ENCODE measurements around the gene IRF9.
"Not testable (repeated sequence)": the region's sequence is repeated elsewhere in the genome, so short reads cannot be mapped to it uniquely, and the experiment has no call there.

DNA sequence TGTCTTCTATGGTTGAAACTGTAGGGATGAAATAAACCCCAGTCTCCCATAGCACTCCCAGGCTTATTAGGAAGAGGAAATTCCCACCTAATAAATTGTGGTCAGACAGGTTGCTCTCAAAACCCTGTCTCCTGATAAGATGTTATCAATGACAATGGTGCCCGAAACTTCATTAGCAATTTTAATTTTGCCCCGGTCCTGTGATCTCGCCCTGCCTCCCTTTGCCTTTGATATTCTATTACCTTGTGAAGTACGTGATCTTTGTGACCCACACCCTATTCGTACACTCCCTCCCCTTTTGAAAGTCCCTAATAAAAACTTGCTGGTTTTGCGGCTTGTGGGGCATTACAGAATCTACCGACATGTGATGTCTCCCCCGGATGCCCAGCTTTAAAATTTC lies 41.5 kb downstream of the IRF9 start:
- TF ChIP-seq, protein P1, sequence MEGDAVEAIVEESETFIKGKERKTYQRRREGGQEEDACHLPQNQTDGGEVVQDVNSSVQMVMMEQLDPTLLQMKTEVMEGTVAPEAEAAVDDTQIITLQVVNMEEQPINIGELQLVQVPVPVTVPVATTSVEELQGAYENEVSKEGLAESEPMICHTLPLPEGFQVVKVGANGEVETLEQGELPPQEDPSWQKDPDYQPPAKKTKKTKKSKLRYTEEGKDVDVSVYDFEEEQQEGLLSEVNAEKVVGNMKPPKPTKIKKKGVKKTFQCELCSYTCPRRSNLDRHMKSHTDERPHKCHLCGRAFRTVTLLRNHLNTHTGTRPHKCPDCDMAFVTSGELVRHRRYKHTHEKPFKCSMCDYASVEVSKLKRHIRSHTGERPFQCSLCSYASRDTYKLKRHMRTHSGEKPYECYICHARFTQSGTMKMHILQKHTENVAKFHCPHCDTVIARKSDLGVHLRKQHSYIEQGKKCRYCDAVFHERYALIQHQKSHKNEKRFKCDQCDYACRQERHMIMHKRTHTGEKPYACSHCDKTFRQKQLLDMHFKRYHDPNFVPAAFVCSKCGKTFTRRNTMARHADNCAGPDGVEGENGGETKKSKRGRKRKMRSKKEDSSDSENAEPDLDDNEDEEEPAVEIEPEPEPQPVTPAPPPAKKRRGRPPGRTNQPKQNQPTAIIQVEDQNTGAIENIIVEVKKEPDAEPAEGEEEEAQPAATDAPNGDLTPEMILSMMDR (IDR thresholded peaks at IDR 0.05; ENCODE audit: insufficient read depth, low read length): not testable (repeated sequence)
- TF ChIP-seq, protein P2, sequence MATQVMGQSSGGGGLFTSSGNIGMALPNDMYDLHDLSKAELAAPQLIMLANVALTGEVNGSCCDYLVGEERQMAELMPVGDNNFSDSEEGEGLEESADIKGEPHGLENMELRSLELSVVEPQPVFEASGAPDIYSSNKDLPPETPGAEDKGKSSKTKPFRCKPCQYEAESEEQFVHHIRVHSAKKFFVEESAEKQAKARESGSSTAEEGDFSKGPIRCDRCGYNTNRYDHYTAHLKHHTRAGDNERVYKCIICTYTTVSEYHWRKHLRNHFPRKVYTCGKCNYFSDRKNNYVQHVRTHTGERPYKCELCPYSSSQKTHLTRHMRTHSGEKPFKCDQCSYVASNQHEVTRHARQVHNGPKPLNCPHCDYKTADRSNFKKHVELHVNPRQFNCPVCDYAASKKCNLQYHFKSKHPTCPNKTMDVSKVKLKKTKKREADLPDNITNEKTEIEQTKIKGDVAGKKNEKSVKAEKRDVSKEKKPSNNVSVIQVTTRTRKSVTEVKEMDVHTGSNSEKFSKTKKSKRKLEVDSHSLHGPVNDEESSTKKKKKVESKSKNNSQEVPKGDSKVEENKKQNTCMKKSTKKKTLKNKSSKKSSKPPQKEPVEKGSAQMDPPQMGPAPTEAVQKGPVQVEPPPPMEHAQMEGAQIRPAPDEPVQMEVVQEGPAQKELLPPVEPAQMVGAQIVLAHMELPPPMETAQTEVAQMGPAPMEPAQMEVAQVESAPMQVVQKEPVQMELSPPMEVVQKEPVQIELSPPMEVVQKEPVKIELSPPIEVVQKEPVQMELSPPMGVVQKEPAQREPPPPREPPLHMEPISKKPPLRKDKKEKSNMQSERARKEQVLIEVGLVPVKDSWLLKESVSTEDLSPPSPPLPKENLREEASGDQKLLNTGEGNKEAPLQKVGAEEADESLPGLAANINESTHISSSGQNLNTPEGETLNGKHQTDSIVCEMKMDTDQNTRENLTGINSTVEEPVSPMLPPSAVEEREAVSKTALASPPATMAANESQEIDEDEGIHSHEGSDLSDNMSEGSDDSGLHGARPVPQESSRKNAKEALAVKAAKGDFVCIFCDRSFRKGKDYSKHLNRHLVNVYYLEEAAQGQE (IDR thresholded peaks at IDR 0.05; ENCODE audit: insufficient replicate concordance, low read depth): not testable (repeated sequence)
- TF ChIP-seq POLR2AphosphoS5 (IDR thresholded peaks at IDR 0.05; ENCODE audit: low read depth); GABPA (IDR thresholded peaks at IDR 0.05; ENCODE audit: low read depth); SPI1 (IDR thresholded peaks at IDR 0.05; ENCODE audit: borderline replicate concordance, low read depth): not testable (repeated sequence)

All from HL-60 (cell line).